ENCODE data around the gene KCNQ1.

GRCh38 chr11:2508793-2509192 is 64.0 kb downstream of the KCNQ1 start:
- TF ChIP-seq POLR2A (IDR thresholded peaks at IDR 0.05) (no peak), CTCF (IDR thresholded peaks at IDR 0.05) (no peak)

All from adrenal gland (tissue), 5 donors.